GM21447 (cell line): ENCODE results near the gene FOXP1.

Source experiments
- ATAC-seq: cut with Tn5 transposase; IDR thresholded peaks from one replicate; pipeline ENCODE4 v1.9.1; 2021; ENCODE audit not compliant: unreplicated experiment

FOXP1 gene

GRCh38 chr3:71583566-71584393, at the start of gene FOXP1:
FOXP1 (minus strand) TSS chr3:71583728; CDS start chr3:71198381, 385,347 bp downstream.
- no peak for ATAC-seq

GRCh38 chr3:71629711-71630110, 46.2 kb upstream of the FOXP1 start:
- ATAC-seq: no peak

- no peak for ATAC-seq
Measured at GRCh38 chr3:71629289-71629688, 45.8 kb upstream of the FOXP1 start.

GRCh38 chr3:71628522-71628921, 45.0 kb upstream of the FOXP1 start:
- ATAC-seq: no peak

GRCh38 chr3:71625676-71626075, 42.1 kb upstream of the FOXP1 start:
- ATAC-seq: no peak

GRCh38 chr3:71621825-71622537, 38.5 kb upstream of the FOXP1 start:
- ATAC-seq: no peak

GRCh38 chr3:71618538-71618937, 35.0 kb upstream of the FOXP1 start:
- ATAC-seq: no peak

GRCh38 chr3:71616571-71617021, 33.1 kb upstream of the FOXP1 start:
- no peak for ATAC-seq

GRCh38 chr3:71614869-71615268, 31.3 kb upstream of the FOXP1 start:
- no peak for ATAC-seq

- ATAC-seq: no peak
Measured at GRCh38 chr3:71614426-71614825, 30.9 kb upstream of the FOXP1 start.

- ATAC-seq: no peak
Measured at GRCh38 chr3:71611099-71611498, 27.6 kb upstream of the FOXP1 start.

GRCh38 chr3:71607364-71607763, 23.8 kb upstream of the FOXP1 start:
- no peak for ATAC-seq

- no peak for ATAC-seq
Measured at GRCh38 chr3:71606582-71606981, 23.1 kb upstream of the FOXP1 start.

- ATAC-seq: no peak
Measured at GRCh38 chr3:71602256-71602655, 18.7 kb upstream of the FOXP1 start.

GRCh38 chr3:71601811-71602210, 18.3 kb upstream of the FOXP1 start:
- no peak for ATAC-seq

GRCh38 chr3:71600646-71601288, 17.2 kb upstream of the FOXP1 start:
- ATAC-seq: no peak

GRCh38 chr3:71599416-71599815, 15.9 kb upstream of the FOXP1 start:
- no peak for ATAC-seq

- ATAC-seq: no peak
Measured at GRCh38 chr3:71598292-71598691, 14.8 kb upstream of the FOXP1 start.

- ATAC-seq: no peak
Measured at GRCh38 chr3:71597286-71597685, 13.8 kb upstream of the FOXP1 start.

- ATAC-seq: no peak
Measured at GRCh38 chr3:71593106-71593505, 9.6 kb upstream of the FOXP1 start.

- ATAC-seq: no peak
Measured at GRCh38 chr3:71591101-71591500, 7.6 kb upstream of the FOXP1 start.

- ATAC-seq: no peak
Measured at GRCh38 chr3:71589132-71589531, 5.6 kb upstream of the FOXP1 start.
